Posterior vena cava (tissue), 2 donors: Measurements from ENCODE around the gene MRPS18A. TPM values are rescaled to one million over a fixed set of nuclear protein-coding genes. Genes with fewer than 3 reads are reported as not detected.
A peak's percentile ranks its signal among the peaks of the same experiment; 100 is the strongest.

Experiments used
- DNase-seq: peaks from one replicate; pipeline ENCODE4 v3.0.0-alpha.2; 2020; ENCODE audit warnings: low spot score
- intact Hi-C, 2 donors: fragments of 100-400 bp; cut with DNase I; formaldehyde crosslinking; loops; one replicate each; pipeline versions ENCODE4 v1.14.1 to v1.14.2; 2022 to 2023
- total RNA-seq, 2 donors: library from RNA; stranded (reverse); fragmentation: NEBNext Ultra II Directional; extraction: Animal tissue kit (Norgen Biotek cat#: 25700); gene quantifications; one replicate each; pipeline ENCODE4 v1.2.1, GENCODE V29; 2021
- donor health status: DM: yes; HTN: yes; CAD: no.
- donor health status: DM: yes; HTN: yes; CAD: no.

The MRPS18A gene
- total RNA-seq, 2 donors from 2014 or later, result 25.4 to 28.2 TPM

DNA sequence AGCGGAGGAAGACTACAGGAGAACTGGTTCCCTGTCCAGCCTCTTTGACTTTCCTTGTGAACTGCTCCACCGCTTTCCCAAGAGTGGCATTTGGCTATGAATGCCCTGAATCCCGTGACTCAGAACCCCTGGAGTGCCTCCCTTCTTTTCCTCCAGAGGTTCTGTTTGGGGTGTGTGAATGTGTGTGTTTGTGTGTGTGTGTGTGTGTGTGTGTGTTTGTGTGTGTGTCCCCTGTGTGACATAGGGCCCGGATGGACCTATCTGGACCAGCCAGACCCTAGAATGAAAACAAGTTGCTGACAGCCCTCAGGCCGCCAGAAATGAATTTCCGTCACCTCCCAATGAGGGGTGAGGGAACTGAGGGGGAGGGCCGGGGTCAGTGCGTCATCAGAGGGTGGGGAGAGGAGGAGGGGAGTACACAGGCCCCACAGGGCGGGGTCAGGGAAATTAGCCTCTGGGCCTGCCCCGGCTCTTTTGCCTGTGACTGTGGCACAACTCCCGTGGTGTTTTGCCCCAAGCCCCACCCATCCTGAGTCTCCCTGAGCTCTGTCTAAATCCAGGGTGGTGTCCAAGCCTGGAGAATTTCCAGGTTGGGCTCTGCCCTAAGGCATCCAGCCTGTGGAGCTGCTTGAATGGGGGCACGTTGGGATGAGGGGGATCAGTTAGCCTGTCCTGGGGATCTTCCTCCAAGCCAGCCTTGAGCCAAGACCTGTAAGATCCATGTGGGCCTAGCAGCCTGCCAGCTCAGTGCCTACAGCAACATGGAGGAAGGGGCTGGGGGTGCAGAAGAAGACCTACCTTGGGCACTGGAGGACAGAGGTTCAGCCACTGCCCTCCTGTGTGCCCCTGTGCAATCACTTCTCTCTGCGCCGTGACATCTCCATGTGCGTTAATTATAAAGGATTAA is 15.2 kb upstream of the MRPS18A start:
- intact Hi-C loops, result loop anchor here in 1 of 2 donors (10.0 kb wide), 1 partner anchor 548 kb away; no protein-coding TSS in a partner anchor
- peak; percentile 97 for DNase-seq

- intact Hi-C loops, result loop anchor here in 1 of 2 donors (10.0 kb wide), 1 partner anchor 547 kb away; no protein-coding TSS in a partner anchor
- DNase-seq, result no peak
These were observed 14.6 kb upstream of the MRPS18A start for GRCh38 chr6:43702171-43702533.

DNA sequence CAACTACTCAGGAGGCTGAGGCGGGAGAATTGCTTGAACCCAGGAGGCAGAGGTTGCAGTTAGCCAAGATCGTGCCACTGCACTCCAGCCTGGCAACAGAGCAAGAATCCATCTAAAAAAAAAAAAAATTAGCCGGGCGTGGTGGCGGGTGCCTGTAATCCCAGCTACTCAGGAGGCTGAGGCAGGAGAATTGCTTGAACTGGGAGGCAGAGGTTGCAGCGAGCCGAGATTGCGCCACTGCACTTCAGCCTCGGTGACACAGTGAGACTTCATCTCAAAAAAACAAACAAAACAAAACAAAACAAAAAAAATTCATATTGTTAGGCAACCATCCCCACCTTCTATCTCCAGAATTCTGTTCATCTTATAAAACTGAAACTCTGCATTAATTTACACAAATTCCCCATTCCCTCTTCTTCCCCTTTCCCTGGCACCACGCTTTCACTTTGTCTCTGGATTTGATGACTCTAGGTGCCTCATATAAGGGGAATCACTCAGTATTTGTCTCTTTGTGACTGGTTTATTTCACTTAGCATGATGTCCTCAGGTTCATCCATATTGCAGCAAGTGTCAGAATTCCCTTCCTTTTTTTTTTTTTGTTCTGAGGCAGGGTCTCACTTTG is 13.5 kb upstream of the MRPS18A start:
- DNase-seq, result peak; percentile 29
- intact Hi-C loops, result loop anchor here in 1 of 2 donors (1.0 to 10.0 kb wide), 2 partner anchors 27 to 546 kb away; no protein-coding TSS in a partner anchor

DNA sequence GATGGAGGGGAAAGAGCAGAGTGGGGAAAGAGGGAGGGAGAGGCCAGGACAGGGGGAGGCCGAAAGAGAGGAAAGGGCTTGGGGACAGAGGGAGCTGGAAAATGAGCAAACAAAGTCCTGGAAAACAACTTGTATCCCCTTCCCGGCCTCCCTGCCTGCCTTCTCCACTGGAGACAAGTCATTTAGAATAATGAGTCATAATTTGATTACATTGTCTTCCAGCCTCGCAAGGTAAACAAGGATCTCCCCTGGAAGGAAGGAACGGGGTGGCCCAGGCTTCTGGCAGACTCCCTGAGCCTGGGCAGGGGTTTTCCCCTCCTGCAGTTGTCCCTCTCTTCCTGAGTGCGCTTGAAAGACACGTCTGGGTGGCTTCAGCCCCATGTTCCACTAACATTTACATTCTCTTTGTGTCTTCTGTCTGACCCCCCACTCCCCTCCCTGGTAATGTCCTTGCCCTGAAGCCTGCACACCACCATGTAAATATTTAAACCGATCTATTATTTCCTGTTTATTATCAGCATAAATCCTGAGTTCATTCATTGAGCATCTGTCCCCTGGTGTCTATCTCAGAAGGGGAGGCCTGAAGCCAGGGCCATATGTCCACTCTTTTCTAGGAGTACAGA is 12.1 kb upstream of the MRPS18A start:
- DNase-seq, result peak; percentile 35
- intact Hi-C loops, result loop anchor here in 1 of 2 donors (1.0 to 10.0 kb wide), 2 partner anchors 25 to 545 kb away; no protein-coding TSS in a partner anchor

- DNase-seq, result peak; percentile 81
- intact Hi-C loops, result no loop called here
These were observed 11.2 kb upstream of the MRPS18A start for GRCh38 chr6:43698584-43699349.

- intact Hi-C loops, result no loop called here
- DNase-seq, result no peak
These were observed 9.8 kb upstream of the MRPS18A start for GRCh38 chr6:43697421-43697820.

DNA sequence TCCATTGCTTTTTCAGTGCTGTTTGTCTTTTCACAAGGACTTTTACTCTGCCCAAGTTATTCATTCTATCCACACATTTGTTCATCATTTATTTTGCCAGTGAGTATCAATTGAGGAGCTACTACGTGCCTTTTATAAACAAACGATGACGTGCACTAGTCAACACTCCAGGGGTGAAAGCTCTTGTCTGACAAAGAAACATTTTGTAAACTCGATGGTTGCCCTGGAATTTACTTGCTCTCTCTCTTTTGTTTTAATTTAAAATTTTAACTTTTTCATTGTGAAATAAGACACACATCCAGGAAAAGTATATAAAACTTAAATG is 8.3 kb upstream of the MRPS18A start:
- intact Hi-C loops, result no loop called here
- no peak for DNase-seq

DNA sequence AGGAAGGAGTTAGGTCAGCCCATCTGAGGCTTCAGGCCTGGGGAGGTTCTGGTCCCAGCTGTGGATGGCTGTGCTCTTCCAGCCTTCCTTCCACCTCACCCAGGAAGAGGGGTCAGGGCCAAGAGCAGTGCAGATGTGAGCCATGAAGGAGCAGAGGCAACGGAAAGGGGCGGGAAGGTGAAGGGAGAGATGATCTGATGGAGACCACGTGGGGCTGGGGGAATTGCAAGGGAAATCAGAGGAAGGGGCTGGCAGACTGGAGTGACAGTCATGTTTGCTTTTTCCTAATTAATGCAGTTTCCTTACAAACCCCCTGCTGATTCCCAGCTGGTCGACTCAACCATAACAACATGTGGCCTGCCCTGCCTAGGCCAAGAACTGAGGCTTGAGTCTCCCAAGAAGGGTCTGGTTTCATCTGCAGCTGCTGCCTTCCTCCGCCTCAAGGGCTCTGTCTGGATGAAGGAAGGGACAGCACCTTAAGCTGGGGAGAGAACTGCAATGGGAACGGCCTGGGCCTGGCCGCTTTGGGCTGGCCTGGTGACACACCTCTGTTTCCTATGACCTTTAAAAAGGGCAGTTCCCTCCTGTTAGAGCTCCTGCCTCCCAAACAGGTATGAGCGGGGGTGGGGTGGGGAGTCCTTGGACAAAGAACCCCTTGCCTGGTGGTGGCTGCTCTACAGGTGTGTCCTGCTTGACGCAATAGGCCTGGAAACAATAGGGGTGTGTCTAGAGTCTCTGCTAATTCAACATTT is 7.8 kb upstream of the MRPS18A start:
- DNase-seq, result peak; percentile 37

GRCh38 chr6:43689421-43689820 is 1.8 kb upstream of the MRPS18A start:
- DNase-seq, result no peak
- intact Hi-C loops, result no loop called here

More for the DNA sequence above, 7.8 kb upstream of the MRPS18A start:
- intact Hi-C loops, result no loop called here

GRCh38 chr6:43687079-43687436 is 533 bp downstream of the MRPS18A start:
- intact Hi-C loops, result loop anchor here in 1 of 2 donors (2.0 kb wide), 1 partner anchor 14 kb away; no protein-coding TSS in a partner anchor
- DNase-seq, result peak; percentile 16

DNA sequence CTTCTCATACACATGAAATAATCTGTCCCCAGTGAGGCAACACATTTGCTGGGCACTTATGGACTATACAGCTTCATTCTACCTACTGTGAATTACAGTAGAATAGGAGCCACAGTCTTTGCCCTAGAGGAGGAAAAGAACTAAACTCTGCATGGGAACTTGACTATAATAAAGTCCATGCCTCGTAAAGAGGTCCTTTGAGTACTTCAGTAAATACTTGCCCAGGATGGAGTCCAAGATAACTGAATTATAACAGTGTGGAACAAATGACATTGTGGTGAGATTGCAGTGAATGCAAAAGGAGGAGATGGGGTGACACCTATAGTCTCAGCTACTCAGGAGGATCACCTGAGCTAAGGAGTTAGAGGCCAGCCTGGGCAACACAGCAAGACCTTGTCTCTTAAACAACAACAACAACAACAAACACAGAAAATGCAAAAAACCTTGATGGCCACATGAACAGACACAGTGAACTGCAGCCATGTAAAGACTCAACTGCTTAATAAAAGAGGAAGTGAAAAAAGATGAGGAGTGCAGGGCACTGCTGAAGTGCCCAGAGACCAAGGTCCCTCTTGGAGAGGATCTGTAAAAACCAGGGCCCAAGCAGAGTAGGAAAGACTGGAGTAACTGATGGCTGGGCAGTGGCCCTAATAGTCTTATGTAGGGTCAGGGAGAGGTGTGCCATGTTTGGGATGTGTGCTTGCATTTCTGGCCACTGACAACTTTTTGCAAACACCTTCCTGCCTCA is 3.7 kb downstream of the MRPS18A start:
- intact Hi-C loops, result no loop called here
- no peak for DNase-seq

DNA sequence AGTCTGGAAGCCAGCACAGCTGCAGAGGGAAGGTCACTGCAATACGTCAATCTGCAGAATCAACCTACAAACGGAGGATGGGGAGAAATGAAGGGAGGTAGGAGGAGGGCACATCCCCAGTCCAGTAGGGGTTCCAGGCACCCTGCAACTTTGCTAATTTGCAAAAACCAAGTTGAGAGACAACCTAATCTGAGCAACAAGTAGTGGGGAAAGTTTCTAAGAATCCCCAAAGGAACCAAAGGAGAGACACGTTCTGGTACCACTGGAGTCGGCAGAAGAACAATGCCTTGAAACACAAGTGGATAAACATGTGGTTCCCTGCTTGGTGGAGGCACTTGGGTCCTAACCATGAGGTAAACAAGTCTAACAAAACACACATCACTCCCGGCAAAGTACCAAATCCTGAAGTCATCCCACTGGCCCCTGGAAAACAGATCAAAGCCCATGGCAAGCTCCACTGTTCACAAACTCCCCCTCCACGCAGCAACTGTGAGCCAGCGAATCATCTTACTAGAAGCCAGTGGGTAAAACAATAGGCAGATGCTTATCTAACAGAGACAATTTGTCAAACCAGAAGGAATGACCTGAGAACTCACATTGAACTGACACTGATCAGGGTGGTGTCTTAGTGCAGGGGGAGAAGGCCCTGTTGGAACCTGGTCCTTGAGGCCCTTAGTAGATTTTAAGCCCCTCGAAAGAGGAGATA is 4.7 kb downstream of the MRPS18A start:
- intact Hi-C loops, result no loop called here
- DNase-seq, result peak; percentile 16

DNA sequence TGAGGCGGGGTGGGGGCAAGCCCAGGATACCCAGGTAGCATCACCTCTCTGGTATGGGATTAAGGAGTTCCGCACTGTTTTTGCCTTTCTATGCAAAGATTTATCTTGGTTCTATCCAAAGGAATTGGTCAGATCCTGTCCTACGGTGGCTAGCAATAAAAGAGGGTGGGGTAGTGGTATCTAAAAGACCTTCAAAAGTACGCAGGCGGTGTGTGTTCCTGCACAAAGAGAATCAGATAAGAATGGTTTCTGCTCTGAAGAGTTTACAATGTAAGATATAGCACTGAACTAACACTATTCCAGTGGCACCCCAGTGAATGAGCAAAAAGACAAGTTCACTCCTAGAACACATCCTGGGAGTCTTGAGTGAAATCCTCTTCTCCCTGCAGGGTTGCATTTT is 6.3 kb downstream of the MRPS18A start:
- no peak for DNase-seq
- intact Hi-C loops, result no loop called here

- intact Hi-C loops, result no loop called here
- peak; percentile 48 for DNase-seq
These were observed 7.0 kb downstream of the MRPS18A start for GRCh38 chr6:43680308-43681200.

GRCh38 chr6:43679057-43679456 is 8.5 kb downstream of the MRPS18A start:
- DNase-seq, result no peak
- intact Hi-C loops, result no loop called here

DNA sequence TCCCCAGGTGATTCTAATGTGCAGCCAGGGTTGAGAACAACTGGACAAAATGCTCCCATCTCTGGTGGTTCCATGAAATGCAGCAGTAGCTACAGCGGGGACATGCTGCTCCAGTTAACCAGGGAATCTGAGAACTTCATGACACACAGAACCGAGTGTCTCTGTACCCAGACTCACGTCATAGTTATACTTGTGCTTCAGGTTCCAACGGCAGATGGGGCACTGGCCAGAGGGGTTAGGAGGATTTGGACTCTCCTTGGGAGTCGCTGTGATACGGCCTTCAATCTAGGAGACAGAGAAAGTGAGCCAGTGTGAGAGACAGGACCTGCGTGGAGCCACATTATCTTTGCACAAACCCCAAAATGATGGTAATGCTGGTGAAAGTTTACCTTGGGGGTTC is 9.2 kb downstream of the MRPS18A start:
- intact Hi-C loops, result no loop called here
- DNase-seq, result peak; percentile 30
